HS-27A (cell line): ENCODE data around the gene MARCHF3.
"Not testable (repeated sequence)": the region's sequence is repeated elsewhere in the genome, so short reads cannot be mapped to it uniquely, and the experiment has no call there.

Source experiments
- DNase-seq: peaks from one replicate; pipeline ENCODE4 v3.0.0-alpha.2; 2012; ENCODE audit warnings: low read depth, missing footprints

The MARCHF3 gene

DNA sequence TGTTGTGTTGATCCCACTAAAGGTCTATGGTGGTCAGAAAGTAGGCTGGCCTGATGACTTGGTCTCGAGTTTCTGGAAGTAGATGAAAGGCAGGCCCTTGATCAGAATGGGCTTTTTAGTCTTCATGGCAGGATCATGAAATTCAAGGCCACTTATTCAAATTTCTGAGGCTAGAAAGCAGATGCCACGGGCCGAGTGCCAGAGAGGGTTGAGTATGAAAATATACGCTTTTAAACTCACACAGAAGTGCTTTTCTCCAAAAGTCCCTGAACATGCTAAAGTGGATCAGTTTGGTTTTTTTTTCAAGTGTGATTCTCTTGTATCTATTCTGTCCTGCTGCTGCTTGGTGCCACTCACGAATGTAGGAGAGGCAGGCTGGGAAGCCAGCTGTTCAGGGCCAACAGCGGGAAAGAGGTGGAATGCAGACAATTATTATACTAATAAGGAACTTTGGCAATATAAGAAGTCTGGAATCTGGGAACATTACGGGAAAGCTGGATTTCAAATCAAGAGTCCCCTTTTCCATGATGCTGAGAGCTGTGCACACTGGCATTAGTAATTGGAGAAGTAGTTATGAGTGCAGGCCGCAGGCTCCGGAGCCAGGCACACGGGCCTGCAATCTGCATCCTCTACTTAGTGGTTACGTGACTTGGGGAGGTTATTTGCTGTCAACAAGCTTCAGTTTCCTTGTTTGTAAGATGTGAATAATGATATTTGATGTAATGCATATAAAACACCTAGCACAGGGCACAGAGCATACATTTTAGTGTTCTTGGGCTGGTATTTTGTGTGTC, 157.6 kb downstream of the MARCHF3 start:
- no peak for DNase-seq

DNA sequence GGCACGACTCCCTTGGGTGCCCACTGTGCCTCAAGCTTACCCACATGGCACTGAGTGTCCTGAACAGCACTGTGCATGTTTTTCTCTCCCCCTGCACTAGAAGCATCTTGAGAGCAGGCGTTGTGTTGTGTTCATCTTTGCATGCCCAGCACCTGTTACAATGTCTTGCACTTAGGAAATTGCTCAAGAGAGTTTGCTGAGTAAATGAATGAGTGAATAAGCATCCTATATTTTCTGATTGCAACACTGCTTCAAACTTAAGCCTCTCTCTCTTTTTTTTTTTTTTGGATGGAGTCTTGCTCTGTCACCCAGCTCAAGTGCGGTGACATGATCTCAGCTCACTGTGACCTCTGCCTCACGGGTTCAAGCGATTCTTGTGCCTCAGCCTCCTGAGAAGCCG, 158.9 kb downstream of the MARCHF3 start:
- no peak for DNase-seq

DNA sequence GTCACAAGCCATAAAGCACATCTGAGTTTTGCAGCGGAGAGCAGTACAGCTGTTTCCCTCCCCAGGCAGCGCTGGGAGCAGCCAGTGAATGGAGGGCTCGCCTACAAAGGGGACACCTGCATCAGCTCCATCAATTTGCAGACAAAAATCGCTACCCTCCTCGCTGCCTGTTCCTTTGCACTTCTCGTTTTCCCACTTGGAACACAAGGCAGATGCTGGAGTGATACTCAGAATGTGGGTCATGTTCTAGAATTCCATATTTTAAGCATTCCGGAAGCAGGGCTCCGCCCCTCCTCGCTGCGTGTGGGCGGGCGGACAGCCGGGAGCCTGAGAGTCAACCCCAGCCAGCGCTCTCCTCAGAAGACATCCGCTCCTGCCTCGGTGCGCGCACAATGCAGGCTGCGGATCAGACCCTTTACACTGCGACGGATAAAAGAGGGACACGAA, 161.3 kb downstream of the MARCHF3 start:
- no peak for DNase-seq

DNA sequence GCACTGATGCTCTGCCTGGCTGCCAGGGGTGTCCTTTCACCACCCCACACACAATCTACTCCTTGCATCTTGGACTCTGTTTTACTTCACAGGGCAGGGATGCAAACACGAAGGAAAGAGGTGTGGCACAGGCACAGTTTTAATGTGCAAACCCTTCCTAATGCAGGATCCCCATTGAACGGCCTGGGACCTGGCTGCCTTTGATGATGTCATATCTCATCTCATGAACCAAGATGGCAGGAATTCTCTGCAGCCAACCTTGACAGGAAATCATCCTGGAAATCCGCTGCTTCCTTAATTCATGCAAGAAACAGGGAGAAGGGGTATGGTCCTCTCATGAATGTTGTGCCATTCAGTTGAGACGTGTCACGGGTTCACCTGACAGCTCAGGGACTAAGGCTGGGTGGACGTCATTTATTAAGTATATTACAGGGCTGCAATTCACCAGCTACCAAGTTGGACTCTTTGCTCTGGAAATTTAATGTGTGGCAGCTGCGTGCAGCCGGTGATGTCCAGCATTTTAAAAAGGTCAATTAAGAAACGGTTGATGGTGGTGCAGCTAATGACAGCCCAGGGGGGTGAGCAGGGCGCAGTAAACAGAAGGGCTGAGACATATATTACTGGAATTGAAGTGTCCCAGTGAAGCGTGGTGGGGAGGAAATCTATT, 161.9 kb downstream of the MARCHF3 start:
- DNase-seq: no peak

DNA sequence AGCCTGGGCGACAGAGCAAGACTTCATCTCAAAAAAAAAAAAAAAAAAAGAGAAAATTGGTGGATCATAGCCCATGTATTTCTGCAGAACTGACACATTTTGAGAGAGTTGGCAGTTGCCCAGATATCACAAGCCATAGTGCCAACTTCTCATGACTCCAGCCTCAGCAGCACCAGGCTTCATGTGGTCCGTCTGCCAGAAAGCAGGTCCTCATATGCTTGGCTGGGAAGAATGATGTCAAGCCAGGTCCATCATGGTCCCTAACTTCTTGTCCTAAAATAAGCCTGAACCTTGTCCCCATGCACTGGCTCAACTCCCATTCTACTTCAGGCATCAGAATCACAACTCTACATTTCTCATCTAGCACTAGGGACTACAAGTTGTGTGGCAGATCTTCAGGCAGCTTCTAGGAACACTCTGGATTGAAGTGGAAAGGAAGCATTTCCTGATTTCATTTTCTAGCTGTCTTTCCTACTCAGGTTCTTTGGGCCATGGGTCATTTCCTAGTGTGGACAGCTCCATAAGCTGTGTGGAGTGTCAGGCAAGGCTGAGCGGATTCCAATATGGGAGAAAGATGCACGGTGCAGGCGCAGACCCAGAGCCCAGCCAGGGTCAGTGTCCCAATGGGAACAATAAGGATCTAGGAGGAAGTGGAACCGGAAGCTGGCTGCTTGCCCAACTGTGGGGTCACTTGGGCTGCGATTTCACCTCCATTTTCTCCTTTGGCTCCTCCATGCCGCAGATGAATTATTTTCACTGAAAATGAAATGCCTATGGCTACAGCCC, 163.3 kb downstream of the MARCHF3 start:
- no peak for DNase-seq

DNA sequence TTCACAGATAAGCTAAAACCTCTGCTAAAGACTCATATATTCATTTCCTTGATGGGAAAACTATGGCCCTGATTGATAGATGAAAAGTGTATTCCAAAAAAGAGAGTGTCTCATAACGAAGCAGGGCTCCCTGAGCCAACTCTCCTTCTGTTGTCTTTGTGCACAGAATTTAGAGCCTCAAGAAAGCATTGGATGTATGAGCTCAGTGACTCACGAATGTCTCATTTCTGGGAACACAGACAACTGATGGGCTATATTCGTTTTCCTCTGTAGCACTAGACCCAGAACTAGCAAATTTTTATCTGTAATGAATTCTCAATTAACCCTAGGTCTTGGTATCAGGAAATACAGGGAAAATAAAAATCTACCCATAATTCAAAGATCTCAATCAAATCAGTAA, 165.1 kb downstream of the MARCHF3 start:
- DNase-seq: no peak

DNA sequence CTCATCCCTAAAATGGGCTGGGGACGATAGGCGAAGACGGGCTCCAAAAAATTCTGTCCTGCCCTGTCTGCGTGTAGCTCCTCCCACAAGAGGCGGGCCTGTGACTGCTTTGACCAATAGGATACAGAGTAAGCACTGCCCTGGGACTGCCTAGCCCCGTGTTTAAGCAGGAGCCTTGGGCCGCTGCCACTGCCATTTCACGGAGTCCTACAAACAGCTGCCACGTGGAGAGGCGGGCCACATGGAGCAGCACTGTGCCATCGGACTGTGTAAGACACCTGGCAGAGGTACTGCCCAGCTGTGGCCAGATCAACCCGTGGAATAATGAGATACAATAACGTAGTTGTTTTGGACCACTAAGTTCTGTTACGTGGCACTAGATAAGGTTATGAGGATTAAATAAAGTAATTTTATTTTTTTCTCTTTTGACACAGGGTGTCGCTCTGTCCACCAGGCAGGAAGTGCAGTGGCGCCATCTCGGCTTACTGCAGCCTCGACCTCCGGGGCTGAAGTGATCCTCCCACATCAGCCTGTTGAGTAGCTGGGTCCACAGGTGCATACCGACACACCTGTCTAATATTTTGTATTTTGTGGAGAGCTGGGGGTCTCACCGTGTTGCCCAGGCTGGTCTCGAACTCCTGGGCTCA, 166.2 kb downstream of the MARCHF3 start:
- DNase-seq: no peak

DNA sequence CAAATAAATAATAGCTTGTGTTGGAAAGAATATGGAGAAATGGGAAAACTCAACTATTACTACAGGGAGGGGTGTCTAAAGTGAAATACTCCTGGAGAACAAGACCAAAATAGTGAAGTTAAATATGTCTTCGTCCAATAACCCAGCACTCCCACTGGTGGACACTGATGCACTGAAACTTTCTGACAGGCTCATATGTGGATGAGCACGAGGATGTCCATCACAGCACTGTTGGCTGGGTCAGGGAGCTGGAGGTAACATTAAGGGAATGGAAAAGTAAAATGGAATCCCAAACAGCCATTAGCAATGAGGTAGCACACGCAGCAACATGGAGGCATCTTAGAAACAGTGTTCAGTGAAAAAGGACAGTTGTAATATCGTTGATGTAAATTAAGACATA, 167.0 kb downstream of the MARCHF3 start:
- no peak for DNase-seq

DNA sequence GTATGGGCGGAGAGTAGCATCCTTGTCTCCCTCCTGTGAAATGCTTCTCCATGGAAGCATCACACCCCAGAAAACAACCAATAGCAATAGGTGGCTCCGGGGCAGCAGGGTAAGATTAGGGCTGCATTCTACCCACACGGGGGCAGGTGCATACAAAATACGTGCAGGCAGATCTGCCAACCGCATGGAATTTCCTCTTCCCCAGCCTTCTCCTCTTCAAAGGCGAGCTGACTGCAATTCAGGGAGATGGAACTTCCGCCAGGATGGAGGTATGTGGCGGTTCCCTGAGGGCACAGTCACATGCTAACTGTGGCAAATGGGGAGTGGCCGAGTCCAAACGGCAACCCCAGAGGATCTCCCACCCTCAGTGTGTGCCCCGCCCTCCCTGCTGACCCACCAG, 171.9 kb downstream of the MARCHF3 start:
- DNase-seq: no peak

DNA sequence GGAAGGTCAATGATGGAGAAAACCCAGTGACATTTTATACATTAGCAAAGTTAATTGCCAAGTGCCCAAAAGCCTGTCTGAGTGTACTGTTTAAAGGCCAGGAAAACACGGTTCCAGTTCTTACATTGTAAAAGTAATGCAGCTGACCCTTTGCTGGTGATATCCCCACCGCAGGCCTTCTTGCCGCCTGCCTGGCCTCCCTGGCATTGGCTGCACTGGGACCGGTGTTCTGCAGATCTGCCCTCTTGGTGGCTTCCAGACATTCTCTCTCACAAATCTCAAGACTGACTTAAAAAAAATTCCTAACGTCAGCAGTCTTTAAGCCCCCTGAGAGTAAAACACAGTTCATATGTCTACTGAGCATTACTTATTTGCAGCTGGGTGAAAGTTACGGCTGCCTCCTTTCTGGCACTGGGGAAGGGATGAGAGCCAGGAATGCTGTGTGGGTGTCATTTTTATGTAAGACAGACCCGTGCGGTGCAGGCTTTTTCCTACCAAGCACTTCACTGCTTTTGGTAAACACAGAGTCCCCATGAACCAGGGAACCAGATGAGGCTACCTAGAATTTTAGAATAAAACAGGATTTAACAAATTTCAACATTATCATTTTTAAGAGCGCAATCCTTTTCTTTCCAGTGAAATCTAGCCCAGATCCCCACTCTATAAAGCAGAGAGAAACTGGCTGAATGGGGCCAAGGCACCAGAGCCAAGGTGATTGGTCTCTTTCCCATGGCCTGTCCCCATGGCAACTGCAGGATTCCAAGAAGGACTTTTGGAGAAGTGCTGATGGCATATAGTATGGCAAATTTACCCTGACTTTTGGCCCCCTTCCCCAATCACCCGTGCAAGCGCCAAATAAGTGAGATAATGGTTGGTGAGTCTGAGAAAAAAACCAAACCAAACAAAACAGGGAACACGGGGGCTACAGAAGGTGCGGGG, 172.6 kb downstream of the MARCHF3 start:
- DNase-seq: no peak

DNA sequence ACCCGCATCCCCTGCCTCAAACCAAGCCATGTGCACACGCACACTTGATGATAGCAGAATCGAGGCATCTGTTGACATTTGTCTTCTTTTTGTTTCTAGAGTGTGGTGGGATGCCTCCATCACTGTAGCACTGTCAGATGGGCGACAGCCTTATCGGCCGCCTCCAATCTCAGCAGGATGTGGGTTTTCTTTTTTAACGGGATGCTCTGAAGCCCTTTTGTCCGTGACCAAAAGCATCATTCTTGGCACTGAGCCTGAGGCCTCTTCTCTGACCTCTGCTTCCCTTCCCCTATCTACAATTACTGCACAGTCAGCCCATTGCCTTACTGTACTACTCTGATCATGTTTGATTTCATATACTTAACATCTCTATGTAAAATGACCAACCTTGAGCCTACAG, 175.1 kb downstream of the MARCHF3 start:
- no peak for DNase-seq

DNA sequence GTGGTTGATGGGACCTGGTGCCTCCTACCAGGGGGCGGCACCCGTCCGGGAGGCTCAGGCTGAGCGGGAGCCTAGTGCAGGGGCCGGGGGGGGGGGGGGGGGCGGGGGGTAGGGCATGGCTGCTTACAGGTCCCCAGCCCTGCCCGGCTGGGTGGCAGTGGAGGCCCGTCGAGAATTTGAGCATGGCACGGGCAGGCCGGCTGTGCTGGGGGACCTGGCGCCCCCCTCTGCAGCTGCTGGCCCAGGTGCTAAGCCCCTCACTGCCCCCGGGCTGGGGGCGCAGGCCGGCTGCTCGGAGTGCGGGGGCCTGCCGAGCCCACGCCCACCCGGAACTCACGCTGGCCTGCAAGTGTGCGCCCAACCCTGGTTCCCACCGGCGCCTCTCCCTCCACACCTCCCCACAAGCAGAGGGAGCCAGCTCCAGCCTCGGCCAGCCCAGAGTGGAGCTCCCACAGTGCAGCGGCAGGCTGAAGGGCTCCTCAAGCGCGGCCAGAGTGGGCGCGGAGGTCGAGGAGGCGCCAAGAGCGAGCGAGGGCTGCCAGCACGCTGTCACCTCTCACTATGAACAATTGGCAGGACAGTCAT, 175.7 kb downstream of the MARCHF3 start:
- no peak for DNase-seq

DNA sequence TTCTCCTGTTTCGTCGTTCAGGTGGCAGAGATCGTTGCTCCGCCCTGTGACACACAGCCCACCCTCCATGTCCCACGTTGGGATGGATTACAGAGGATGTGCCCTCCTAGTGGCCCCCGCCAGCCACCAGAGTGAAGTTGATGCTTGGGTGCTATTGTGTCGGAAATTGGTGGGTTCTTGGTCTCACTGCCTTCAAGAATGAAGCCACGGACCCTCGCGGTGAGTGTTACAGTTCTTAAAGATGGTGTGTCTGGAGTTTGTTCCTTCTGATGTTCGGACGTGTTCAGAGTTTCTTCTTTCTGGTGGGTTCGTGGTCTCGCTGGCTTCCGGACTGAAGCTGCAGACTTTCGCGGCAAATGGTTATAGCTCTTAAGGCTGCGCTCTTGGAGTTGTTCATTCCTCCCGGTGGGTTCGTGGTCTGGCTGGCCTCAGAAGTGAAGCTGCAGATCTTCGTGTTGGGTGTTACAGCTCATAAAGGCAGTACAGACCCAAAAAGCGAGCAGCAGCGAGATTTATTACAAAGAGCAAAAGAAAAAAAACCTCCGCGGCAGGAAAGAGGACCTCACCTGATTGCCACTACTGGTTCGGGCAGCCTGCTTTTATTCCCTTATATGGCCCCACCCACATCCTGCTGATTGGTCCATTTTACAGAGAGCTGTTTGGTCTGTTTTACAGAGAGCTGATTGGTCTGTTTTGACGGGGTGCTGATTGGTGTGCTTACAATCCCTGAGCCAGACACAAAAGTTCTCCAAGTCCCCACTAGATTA, 176.6 kb downstream of the MARCHF3 start:
- DNase-seq: not testable (repeated sequence)

DNA sequence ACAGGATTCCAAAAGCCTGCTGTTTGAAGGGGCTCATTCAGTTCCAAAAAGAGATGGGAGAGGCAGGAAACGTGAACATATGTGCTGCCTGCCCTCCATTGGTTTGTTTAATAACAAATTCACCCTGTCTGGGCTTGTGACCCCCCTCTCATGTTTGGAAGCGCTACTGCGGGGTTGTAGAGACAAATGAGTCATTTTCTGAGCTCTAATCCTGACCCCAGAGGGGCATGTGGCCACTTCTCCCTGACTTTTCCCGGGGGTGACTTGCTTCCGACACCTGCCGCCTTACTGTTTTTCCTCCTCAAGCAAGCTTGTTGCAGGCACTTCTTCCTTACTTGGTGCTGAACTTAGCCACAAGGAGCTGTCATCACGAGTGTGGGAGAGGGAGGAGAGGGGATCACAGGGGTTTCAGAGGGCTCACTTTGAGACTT, 177.5 kb downstream of the MARCHF3 start:
- no peak for DNase-seq

DNA sequence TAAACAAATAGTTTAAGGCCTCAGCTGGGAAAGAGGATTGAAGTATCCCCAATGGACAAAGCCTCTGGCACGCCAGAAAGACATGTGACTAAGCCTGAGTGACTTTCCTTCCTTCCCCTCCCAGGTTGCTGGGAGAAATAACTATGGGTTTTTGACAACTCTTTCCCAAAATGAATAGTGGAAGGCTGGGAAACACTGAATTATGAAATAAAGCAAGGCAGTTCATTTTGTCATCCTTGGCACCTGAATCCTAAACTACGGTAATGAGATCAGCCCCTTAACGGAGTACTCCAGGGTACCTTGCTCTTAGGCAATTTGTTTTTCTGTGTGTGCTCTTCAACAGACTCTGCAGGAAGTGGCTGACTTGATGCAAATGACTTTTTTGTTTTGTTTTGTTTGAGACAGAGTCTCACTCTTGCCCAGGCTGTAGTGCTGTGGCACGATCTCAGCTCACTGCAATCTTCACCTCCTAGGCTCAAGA, 178.2 kb downstream of the MARCHF3 start:
- DNase-seq: no peak

DNA sequence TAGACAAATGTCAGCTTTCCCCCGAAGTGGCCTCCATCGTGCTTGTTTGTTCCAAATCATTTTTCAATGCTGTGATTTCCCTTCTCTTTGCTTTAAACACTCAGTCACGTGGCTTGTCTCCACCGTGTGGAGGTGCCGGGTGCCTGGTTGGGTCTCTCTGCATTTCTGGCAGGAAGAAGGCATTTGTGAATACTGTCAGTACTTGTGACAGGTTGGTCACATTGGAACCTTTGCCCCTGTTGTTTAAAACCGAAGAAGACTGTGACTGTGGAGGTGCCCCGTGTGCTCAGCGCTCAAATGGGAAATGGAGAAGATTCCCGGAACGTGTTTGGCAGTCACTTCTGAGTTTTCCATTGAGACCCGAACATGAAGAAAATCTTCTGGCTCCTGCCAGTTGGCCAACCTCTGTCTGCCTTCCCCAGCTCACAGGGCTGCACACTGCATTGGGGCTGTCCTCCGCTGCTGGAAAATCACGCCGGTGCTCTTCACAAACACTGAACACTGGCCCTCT, 178.8 kb downstream of the MARCHF3 start:
- DNase-seq: no peak

DNA sequence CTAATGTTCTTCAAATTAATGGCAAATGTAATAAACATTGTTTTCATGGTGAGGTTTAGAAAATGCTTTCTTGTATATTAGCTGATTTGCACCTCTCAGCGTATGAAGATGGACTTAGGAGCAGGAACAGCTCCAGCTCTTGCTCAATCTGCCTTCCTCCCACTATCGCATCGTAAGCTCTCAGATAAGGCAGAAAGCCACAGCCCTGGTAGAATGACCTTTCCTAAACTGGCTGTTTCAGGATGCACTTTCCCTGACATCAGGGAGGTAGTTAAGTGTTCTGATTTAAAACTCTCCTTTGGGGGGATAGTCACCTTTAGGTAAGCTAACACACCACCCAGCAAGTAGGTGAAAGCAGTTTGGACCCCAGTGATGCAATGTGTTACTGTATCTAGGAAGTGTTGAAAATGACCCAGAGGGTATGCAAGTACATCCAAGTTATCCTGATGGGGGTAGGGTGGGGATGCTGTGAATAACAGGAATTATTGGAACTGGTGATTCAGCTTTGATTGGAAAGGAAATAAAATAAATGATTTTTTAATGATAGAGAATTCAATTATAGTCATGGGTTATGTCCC, 181.2 kb downstream of the MARCHF3 start:
- DNase-seq: no peak

DNA sequence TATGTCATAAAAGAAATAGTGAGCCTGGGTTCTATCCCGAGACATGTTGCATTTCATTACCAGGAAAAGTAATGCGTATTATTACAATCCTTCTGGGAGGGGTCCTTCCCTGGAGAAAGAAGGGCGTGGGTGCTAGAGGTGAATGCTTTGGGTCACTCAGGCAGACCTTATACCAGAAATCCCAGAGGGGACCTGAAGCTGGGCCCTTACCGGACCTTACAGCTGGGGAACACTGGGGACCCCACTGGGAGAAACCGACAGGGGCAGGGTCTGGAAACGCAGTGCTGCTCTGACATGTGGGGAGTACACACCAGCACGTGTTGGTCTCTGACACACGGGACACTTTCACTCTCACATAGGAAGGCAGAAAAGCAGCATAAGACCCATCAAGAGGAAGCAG, 182.1 kb downstream of the MARCHF3 start:
- no peak for DNase-seq

DNA sequence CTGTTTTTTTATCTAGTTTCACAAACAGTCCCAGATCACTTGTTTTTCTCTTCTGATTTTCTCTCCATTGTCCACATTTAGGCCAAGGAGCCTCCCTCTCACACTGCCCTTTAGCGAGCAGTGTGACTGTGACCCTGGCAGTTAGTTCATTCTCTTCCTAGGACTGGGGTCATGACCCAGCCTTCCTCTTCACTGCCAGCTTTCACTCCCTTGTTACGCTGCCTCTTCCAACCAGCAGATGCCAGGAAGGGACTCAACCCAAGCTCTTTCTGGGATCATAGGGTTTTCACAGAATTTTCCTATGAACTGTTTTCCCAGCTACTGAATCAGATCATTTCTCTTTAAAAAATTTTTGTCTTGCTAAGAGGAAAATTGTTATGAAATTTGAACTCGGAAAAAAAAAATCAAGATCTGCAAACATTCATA, 182.5 kb downstream of the MARCHF3 start:
- DNase-seq: no peak
